ENCODE results near the gene CDK16. TPM values are rescaled to one million over a fixed set of nuclear protein-coding genes. Genes with fewer than 3 reads are reported as not detected.

The CDK16 gene
- total RNA-seq, 1 experiment from 2014 or later: 82.1 TPM

GRCh38 chrX:47174846-47175587 lies 43.5 kb upstream of the CDK16 start:
- TF ChIP-seq EZH2 (IDR thresholded peaks at IDR 0.05; ENCODE audit: low read depth) (no peak), CTCF (conservative IDR thresholded peaks at IDR 0.05) (no peak)
- CTCF ChIA-PET: no interaction called here
- no TSS peak for BruUV-seq (replicated peaks)

GRCh38 chrX:47175588-47175980 lies 42.9 kb upstream of the CDK16 start:
- Histone ChIP-seq H3K79me2 (ENCODE audit: low read depth) (no peaks in the 10 kb centered on the region), H3K4me1 (replicated peaks; ENCODE audit: insufficient read depth) (no peaks in the 10 kb centered on the region), H3K9me2 (ENCODE audit: insufficient read depth) (no peaks in the 10 kb centered on the region), H2AFZ (no peak overlapping the region), H3K4me2 (no peak overlapping the region), H3K27ac (no peak overlapping the region), H3K4me3 (no peak overlapping the region), H3F3A (ENCODE audit: insufficient read depth, low read depth) (no peaks in the 10 kb centered on the region), H3K27me3 (ENCODE audit: insufficient read depth, low read depth) (no peaks in the 10 kb centered on the region), H3K36me3 (ENCODE audit: low read depth) (no peaks in the 10 kb centered on the region), H4K20me1 (ENCODE audit: insufficient read depth) (no peaks in the 10 kb centered on the region), H3K9me3 (ENCODE audit: insufficient read depth, low read depth) (no peaks in the 10 kb centered on the region)
- POLR2A ChIA-PET (ENCODE audit: unreplicated experiment): no interaction called here
- TF ChIP-seq CTCF (conservative IDR thresholded peaks at IDR 0.05) (no peak), EZH2 (IDR thresholded peaks at IDR 0.05; ENCODE audit: low read depth) (no peak)
- CTCF ChIA-PET: no interaction called here
- intact Hi-C loops (cut with micrococcal nuclease; ENCODE audit: unreplicated experiment): no loop called here
- DNase-seq: no peak
- no TSS peak for BruUV-seq (replicated peaks)

More at GRCh38 chrX:47174846-47175587, 43.5 kb upstream of the CDK16 start:
- DNase-seq: no peak
- Histone ChIP-seq H3K27ac (no peak overlapping the region), H3K4me1 (replicated peaks; ENCODE audit: insufficient read depth) (no peaks in the 10 kb centered on the region), H3K27me3 (ENCODE audit: insufficient read depth, low read depth) (no peaks in the 10 kb centered on the region), H4K20me1 (ENCODE audit: insufficient read depth) (no peaks in the 10 kb centered on the region), H2AFZ (no peak overlapping the region), H3K9me3 (ENCODE audit: insufficient read depth, low read depth) (no peaks in the 10 kb centered on the region), H3K9me2 (ENCODE audit: insufficient read depth) (no peaks in the 10 kb centered on the region), H3K79me2 (ENCODE audit: low read depth) (no peaks in the 10 kb centered on the region), H3K36me3 (ENCODE audit: low read depth) (no peaks in the 10 kb centered on the region), H3K4me2 (no peak overlapping the region), H3F3A (ENCODE audit: insufficient read depth, low read depth) (no peaks in the 10 kb centered on the region), H3K4me3 (no peak overlapping the region)
- intact Hi-C loops (cut with micrococcal nuclease; ENCODE audit: unreplicated experiment): no loop called here
- POLR2A ChIA-PET (ENCODE audit: unreplicated experiment): no interaction called here

- ChIA-PET POLR2A (ENCODE audit: unreplicated experiment) (no interaction called here), CTCF (no interaction called here)
- Histone ChIP-seq H3K9me2 (ENCODE audit: insufficient read depth) (no peaks in the 10 kb centered on the region), H3K27ac (no peak overlapping the region), H3K27me3 (ENCODE audit: insufficient read depth, low read depth) (no peaks in the 10 kb centered on the region), H3K36me3 (ENCODE audit: low read depth) (no peaks in the 10 kb centered on the region), H3K4me3 (no peak overlapping the region), H4K20me1 (ENCODE audit: insufficient read depth) (no peaks in the 10 kb centered on the region), H3K4me1 (replicated peaks; ENCODE audit: insufficient read depth) (no peaks in the 10 kb centered on the region), H3K9me3 (ENCODE audit: insufficient read depth, low read depth) (no peaks in the 10 kb centered on the region), H3K4me2 (no peak overlapping the region), H3K79me2 (ENCODE audit: low read depth) (no peaks in the 10 kb centered on the region), H3F3A (ENCODE audit: insufficient read depth, low read depth) (no peaks in the 10 kb centered on the region), H2AFZ (no peak overlapping the region)
- no peak for DNase-seq
- BruUV-seq (replicated peaks): no TSS peak
- no peak for TF ChIP-seq CTCF (conservative IDR thresholded peaks at IDR 0.05)
- no peak for TF ChIP-seq EZH2 (IDR thresholded peaks at IDR 0.05; ENCODE audit: low read depth)
- intact Hi-C loops (cut with micrococcal nuclease; ENCODE audit: unreplicated experiment): no loop called here
Observed at GRCh38 chrX:47176101-47176740, 42.3 kb upstream of the CDK16 start.

All from PC-9 (cell line).